ENCODE data around the gene C11orf97. TPM values are rescaled to one million over a fixed set of nuclear protein-coding genes. Genes with fewer than 3 reads are reported as not detected.

The C11orf97 gene
- total and polyA plus RNA-seq, 2 donors (not counting 1 experiment from before 2014, with no cell fraction given), result not detected

GRCh38 chr11:94558468-94558867, 46.2 kb downstream of the C11orf97 start:
- Mint-ChIP-seq H3K27ac (no peak overlapping the region), H3K4me1 (peaks cover 3% of the 10 kb centered on the region), H3K27me3 (peaks cover 3% of the 10 kb centered on the region), H3K9me3 (ENCODE audit: insufficient read depth) (no peaks in the 10 kb centered on the region), H3K4me3 (no peak overlapping the region)
- no peak overlapping the region for H3K4me2 ChIP-seq (replicated peaks; ENCODE audit: low read depth, low read length, poor library complexity, severe bottlenecking)
- H3K36me3 ChIP-seq (replicated peaks in 1 of 2; ENCODE audit: control extremely low read depth in 1 of 2, control insufficient read depth in 1 of 2, extremely low read depth in 1 of 2, insufficient read depth in 2 of 2, low read length in 1 of 2), result no peaks in the 10 kb centered on the region
- intact Hi-C loops (cut with micrococcal nuclease), result no loop called here
- no peak overlapping the region for H2AFZ ChIP-seq (ENCODE audit: insufficient read depth, low read depth, low read length, poor library complexity, severe bottlenecking)
- no peaks in the 10 kb centered on the region for H3K9me3 ChIP-seq (ENCODE audit: control extremely low read depth in 1 of 3, control insufficient read depth in 2 of 3, insufficient read depth in 1 of 3, low read length in 2 of 3)
- H3K27me3 ChIP-seq (replicated peaks in 1 of 4; ENCODE audit: control extremely low read depth in 1 of 4, control insufficient read depth in 3 of 4, insufficient read depth in 4 of 4, low read length in 3 of 4), result no peaks in the 10 kb centered on the region
- H3K9ac ChIP-seq (ENCODE audit: low read length), result no peak overlapping the region
- 100% methylated on average over 1 of the region's 1 CpG for WGBS (ENCODE audit: insufficient coverage)
- no peak overlapping the region for H3K27ac ChIP-seq (ENCODE audit: low read length in 2 of 2)
- no peaks in the 10 kb centered on the region for H3K79me2 ChIP-seq (ENCODE audit: control insufficient read depth, insufficient read depth, low read length)
- CTCF ChIA-PET, result no interaction called here
- H4K20me1 ChIP-seq (ENCODE audit: control insufficient read depth, insufficient read depth, low read length, poor library complexity, severe bottlenecking), result no peaks in the 10 kb centered on the region
- H3K4me3 ChIP-seq (ENCODE audit: control extremely low read depth in 1 of 5, extremely low read depth in 1 of 5, insufficient read depth in 1 of 5, low read depth in 2 of 5, low read length in 4 of 5), result no peak overlapping the region
- ATAC-seq (ENCODE audit: low read depth) (no peak), DNase-seq (no peak)
- H3K4me1 ChIP-seq (ENCODE audit: control insufficient read depth in 2 of 2, insufficient read depth in 2 of 2, low read length in 2 of 2), result peaks cover 0 to 5% of the 10 kb centered on the region in 2 donors
- POLR2A ChIA-PET, result no interaction called here
- no peak for TF ChIP-seq CTCF (IDR thresholded peaks at IDR 0.05)
- no peak for TF ChIP-seq EZH2 (IDR thresholded peaks at IDR 0.05; ENCODE audit: borderline replicate concordance, insufficient read depth, low read depth, low read length, poor library complexity, severe bottlenecking)

- Mint-ChIP-seq H3K9me3 (ENCODE audit: insufficient read depth) (no peaks in the 10 kb centered on the region), H3K27ac (no peak overlapping the region), H3K4me1 (peaks cover 3% of the 10 kb centered on the region), H3K4me3 (no peak overlapping the region), H3K27me3 (peaks cover 3% of the 10 kb centered on the region)
- Histone ChIP-seq H3K27me3 (replicated peaks in 1 of 4; ENCODE audit: control extremely low read depth in 1 of 4, control insufficient read depth in 3 of 4, insufficient read depth in 4 of 4, low read length in 3 of 4) (no peaks in the 10 kb centered on the region), H4K20me1 (ENCODE audit: control insufficient read depth, insufficient read depth, low read length, poor library complexity, severe bottlenecking) (no peaks in the 10 kb centered on the region), H3K27ac (ENCODE audit: low read length in 2 of 2) (no peak overlapping the region), H3K79me2 (ENCODE audit: control insufficient read depth, insufficient read depth, low read length) (no peaks in the 10 kb centered on the region), H3K9ac (ENCODE audit: low read length) (no peak overlapping the region), H3K4me3 (ENCODE audit: control extremely low read depth in 1 of 5, extremely low read depth in 1 of 5, insufficient read depth in 1 of 5, low read depth in 2 of 5, low read length in 4 of 5) (no peak overlapping the region), H3K4me1 (ENCODE audit: control insufficient read depth in 2 of 2, insufficient read depth in 2 of 2, low read length in 2 of 2) (peaks cover 0 to 5% of the 10 kb centered on the region in 2 donors), H3K36me3 (replicated peaks in 1 of 2; ENCODE audit: control extremely low read depth in 1 of 2, control insufficient read depth in 1 of 2, extremely low read depth in 1 of 2, insufficient read depth in 2 of 2, low read length in 1 of 2) (no peaks in the 10 kb centered on the region), H3K9me3 (ENCODE audit: control extremely low read depth in 1 of 3, control insufficient read depth in 2 of 3, insufficient read depth in 1 of 3, low read length in 2 of 3) (no peaks in the 10 kb centered on the region), H2AFZ (ENCODE audit: insufficient read depth, low read depth, low read length, poor library complexity, severe bottlenecking) (no peak overlapping the region), H3K4me2 (replicated peaks; ENCODE audit: low read depth, low read length, poor library complexity, severe bottlenecking) (no peak overlapping the region)
- intact Hi-C loops (cut with micrococcal nuclease), result no loop called here
- POLR2A ChIA-PET, result no interaction called here
- CTCF ChIA-PET, result no interaction called here
- ATAC-seq (ENCODE audit: low read depth), result no peak
- no CpG with 5 or more reads among the region's 4 CpGs for WGBS (ENCODE audit: insufficient coverage)
- no peak for TF ChIP-seq CTCF (IDR thresholded peaks at IDR 0.05)
- TF ChIP-seq EZH2 (IDR thresholded peaks at IDR 0.05; ENCODE audit: borderline replicate concordance, insufficient read depth, low read depth, low read length, poor library complexity, severe bottlenecking), result no peak
- no peak for DNase-seq
These were observed 46.7 kb downstream of the C11orf97 start for GRCh38 chr11:94558932-94559331.
